ENCODE measurements around the gene HERC5.

GRCh38 chr4:88458104-88458740, 1.3 kb downstream of the HERC5 start:
- TF ChIP-seq EP300 (IDR thresholded peaks at IDR 0.05) = no peak
- no peak for TF ChIP-seq POLR2A (IDR thresholded peaks at IDR 0.05; ENCODE audit: low read length)
- no peak for TF ChIP-seq CTCF (IDR thresholded peaks at IDR 0.05)
- no peak for TF ChIP-seq MAFK (IDR thresholded peaks at IDR 0.05; ENCODE audit: partially characterized antibody)
- no peak for TF ChIP-seq HMGXB4 (CRISPR knock-in tag; IDR thresholded peaks at IDR 0.05; ENCODE audit: borderline replicate concordance)
- TF ChIP-seq RAD21 (conservative IDR thresholded peaks at IDR 0.05 in 1 of 2, IDR thresholded peaks at IDR 0.05 in 1 of 2) = no peak
- TF ChIP-seq, protein P1, sequence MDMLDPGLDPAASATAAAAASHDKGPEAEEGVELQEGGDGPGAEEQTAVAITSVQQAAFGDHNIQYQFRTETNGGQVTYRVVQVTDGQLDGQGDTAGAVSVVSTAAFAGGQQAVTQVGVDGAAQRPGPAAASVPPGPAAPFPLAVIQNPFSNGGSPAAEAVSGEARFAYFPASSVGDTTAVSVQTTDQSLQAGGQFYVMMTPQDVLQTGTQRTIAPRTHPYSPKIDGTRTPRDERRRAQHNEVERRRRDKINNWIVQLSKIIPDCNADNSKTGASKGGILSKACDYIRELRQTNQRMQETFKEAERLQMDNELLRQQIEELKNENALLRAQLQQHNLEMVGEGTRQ (IDR thresholded peaks at IDR 0.05) = no peak

All from A549 (cell line).